DMS 273 (cell line): ENCODE data around the gene TMCC1.
A peak's percentile ranks its signal among the peaks of the same experiment; 100 is the strongest.
"Not testable (repeated sequence)": the region's sequence is repeated elsewhere in the genome, so short reads cannot be mapped to it uniquely, and the experiment has no call there.

Experiments used
- DNase-seq: peaks from one replicate; lab custom pipeline; 2025; ENCODE audit not compliant: unreplicated experiment; lab: John Stamatoyannopoulos, UW

TMCC1 gene

DNA sequence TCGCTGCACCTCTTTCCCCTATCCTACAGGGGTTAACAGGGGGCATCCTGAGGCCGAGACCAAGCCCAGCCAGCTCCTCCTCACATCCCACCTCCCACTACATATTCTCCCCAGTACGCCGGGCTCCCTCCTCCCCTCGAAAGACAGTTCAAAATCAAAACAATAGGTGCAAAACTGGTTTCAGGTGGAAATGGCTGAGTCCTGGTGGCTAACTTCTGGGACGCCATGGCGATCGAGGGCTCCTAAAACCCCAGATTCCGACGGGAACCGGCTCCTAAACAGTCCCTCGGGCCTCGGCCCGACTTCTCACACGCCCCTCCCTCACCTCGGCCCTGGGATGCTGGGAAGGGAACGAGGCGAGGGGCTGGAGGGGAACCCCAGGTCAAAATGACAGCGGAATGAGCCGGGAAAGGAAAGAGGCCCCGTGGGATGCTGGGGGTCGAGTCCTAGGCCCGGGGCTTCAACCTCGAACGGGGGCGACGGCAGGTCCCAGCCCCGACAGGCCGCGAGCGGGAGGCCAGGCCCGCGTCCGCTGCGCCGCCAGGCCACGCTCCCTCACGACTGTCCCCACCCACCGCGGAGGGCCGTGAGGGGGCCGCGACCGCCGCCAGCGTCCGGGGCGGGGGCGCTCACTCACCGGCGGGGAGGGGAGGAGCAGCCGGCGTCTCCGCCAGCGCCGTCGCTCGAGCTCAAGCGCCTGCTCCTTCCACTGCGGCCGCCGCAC lies 492 bp downstream of the TMCC1 start:
- peak; percentile 93 for DNase-seq

DNA sequence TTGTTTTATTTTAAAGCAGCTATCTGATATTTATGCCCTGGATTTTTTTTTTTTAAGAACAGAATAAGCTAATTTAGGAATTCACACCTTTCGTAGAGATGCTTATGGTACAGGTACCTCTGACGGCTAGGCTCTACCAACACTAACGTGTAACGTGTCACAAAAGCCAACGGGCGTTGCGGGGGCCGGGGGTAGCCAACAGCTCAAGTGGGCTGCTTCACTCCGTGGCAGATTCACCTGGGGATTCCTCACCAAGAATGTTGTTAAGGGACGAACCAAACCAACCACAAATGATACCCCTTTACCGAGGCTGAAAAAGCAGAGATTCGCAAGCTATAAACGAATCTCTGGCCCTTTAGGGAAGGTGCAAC lies 1.0 kb downstream of the TMCC1 start:
- no peak for DNase-seq

DNA sequence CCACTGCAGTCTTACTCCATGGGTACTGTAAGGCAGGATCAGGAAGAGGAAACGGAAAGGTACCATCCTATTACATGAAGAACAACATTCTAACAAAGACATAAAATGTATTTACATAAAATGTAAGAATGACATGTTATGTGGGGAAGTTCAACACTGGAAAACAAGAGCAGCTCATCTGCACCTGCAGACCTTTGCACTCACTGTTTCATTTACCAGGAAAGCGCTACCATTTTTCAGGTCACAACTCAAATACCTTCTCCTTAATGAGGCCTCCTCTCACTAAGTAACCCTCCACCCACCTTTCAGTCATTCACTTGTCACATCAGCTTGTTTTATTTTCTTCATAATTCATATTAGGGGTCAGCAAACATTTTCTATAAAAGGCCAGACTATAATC lies 2.6 kb downstream of the TMCC1 start:
- DNase-seq: no peak

DNA sequence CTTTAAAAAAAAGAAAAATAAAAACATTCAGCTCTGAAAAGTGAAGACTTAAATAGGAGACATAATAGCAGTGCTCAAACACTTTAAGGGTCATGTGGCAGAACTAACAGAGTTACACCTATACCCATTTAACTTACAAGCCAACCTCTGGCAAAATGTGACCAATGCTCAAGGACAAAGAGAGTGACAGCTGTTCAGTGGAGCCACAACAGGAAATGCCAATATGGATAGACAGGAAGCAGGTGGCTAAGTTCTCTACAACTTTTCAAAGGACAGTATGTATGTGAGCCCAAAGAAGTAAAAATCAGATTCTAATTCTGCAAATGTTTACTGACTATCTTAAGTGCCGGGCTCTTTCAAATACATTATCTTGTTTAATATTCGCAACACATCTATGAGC lies 3.4 kb downstream of the TMCC1 start:
- DNase-seq: peak; percentile 74

DNA sequence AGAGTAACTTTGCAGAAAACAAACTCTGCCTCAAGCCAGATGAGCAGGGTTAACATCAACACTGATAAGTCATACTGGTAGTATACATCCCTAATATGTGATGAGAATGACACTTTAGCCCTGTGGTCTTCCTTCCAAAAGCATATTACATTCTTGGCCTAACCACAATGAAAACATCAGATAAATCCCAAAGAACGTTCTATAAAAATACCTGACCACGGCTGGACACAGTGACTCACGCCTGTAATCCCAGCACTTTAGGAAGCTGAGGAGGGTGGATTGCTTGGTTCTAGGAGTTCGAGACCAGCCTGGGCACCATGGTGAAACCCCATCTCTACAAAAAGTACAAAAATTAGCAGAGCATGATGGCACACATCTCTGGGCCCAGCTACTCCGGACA lies 4.7 kb downstream of the TMCC1 start:
- DNase-seq: no peak

DNA sequence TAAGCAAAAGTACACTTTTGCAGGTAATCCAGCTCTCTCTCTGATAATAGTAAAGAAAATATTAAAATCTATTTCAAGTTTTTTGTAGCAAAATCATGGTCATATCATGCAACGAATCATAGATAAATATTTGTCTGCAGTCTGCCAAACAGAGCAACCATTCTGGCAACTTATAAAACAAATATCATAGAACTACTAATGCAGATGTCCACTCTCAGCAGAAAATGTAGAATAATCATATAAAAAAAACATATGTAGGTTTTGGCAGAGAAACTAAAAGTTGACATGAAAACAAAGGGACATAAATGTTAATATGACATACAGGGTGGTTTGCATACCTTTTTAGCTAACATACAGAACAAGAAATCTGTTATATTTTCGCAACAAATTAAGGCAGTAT lies 12.2 kb downstream of the TMCC1 start:
- no peak for DNase-seq

DNA sequence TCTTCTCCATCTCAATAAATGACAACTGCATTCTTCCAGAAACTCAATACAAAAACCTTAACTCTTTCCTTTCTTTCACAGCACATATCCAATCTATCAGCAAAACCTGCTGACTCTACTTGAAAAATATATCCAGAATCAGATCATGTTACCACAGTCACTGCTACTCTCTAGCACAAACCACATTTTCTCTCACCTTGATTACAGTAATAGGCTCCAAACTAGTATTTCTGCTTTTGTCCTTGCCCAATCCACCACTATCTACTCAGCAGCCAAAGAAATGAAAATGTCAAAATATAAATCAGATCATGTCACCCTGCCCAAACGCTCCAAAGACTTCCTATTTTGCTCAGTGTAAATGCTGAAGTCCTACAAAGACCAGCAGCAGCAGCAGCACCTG lies 15.2 kb downstream of the TMCC1 start:
- DNase-seq: no peak

DNA sequence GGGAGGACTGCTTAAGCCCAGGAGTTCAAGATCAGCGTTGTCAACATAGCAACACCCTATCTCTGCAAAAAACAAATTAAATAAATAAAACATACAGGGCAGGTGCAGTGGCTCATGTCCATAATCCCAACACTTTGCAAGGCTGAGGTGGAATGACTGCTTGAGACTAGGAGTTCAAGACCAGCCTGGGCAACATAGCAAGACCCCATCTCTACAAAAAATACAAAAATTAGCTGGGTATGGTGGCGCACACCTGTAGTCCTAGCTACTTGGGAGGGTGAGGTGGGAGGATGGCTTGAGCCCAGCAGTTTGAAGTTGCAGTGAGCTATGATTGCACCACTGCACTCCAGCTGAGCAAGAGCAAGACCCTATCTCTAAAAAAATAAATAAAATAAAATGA lies 19.0 kb downstream of the TMCC1 start:
- not testable (repeated sequence) for DNase-seq

DNA sequence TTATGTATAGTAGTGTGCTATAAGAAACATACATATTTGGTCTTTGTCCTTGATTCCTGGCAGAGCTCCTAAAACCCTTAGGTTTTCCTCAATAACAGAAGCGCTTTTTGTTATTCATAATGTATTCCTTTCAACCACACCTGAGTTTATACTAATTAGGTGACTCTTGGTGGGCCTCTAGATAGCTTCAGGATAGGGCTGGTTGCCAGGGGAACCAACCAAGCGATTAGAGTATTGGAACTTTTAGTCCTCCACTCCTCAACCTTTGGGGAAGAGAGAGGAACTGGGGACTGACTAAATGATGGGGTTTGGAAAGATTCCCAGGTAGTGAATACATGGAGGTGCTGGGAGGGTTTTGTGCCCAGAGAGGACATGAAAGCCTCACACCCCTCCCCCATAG lies 24.6 kb downstream of the TMCC1 start:
- DNase-seq: no peak

DNA sequence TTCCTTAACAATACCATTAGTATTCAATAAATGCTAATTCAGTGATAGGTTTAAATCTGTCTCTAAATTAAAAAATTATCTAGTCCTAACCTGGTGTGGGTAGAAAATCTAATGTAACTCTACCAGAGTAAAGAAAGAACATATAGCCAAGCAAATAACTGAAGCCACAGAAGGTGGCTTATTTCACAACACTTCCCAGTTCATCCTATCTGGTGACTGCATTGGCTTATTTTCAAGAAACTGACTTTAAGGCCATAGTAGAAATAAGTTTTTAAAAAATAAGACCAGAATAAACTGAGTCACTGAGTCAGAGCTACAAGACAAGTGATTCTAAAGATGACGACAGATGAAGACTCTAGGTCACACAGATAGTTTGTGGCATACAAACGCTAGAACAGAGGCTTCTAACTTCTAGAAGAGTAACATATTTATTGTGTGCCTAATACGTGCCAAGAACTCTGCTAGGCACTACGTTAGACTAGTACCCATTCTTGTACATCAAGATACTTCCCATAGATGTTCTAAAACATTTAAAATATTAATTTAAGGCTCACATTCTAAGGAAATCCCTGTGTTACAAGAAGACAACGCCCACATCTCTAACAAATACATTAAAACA lies 25.9 kb downstream of the TMCC1 start:
- no peak for DNase-seq

DNA sequence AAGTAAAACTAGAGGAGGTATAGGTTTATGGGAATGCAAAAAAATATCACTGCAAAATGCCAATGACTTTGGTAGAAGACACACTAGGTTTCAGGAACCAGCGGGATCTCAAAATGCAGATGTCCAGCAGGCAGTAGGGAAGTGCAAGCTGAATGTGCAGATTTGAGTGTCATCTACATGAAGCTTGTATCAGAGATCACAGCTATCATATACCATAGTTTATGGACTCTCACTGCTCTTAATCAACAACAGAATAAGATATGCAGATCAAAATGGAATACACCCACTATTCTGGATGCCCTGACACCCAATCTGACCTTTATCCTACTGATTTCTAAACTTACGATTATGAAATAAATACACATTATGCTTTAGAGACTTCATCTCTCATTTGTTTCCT lies 27.7 kb downstream of the TMCC1 start:
- no peak for DNase-seq

DNA sequence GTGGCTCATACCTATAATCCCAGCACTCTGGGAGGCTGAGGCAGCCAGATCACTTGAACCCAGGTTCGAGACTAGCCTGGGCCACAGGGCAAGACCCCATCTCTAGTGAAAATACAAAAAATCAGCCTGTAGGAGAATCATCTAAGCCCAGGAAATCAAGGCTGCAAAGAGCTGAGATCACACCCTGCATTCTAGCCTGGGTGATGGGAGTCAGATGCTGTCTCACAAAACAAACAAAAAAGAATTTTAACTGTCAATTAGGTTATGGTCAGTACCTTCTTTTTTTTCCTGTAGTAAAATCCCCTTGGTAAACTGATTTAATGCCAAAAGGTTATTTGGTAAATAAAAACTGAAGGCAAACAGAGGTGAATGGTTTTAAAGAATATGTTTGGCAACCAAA lies 29.0 kb downstream of the TMCC1 start:
- DNase-seq: no peak

DNA sequence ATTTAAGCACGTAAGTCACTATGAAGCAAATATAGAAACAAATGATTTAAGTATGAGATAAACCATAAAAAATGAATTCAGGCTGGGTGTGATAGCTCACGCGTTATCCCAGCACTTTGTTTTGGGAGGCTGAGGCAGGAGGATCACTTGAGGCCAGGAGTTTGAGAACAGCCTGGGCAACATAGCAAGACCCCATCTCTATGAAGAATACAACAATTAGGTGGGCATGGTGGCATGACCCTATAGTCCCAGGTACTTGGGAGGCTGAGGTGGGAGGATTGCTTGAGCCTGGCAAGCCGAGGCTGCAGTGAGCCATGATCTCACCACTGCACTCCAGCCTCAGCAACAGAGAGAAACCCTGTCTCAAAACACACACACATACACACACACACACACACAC lies 34.2 kb downstream of the TMCC1 start:
- DNase-seq: no peak

DNA sequence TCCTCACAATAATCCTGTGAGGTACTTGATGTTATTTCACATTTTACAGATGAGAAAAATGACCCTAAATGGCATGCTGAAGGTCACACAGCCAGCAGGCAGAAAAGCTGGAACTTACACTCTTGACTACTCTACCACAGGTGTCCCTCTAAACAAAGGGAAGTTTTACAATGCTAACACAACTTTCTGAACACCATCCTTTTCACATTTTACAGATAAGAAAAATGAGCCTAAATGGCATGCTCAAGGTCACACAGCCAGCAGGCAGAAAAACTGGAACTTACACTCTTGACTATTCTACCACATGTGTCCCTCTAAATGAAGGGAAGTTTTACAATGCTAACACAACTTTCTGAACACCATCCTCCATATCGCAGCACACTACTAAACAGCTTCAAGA lies 35.6 kb downstream of the TMCC1 start:
- DNase-seq: no peak

DNA sequence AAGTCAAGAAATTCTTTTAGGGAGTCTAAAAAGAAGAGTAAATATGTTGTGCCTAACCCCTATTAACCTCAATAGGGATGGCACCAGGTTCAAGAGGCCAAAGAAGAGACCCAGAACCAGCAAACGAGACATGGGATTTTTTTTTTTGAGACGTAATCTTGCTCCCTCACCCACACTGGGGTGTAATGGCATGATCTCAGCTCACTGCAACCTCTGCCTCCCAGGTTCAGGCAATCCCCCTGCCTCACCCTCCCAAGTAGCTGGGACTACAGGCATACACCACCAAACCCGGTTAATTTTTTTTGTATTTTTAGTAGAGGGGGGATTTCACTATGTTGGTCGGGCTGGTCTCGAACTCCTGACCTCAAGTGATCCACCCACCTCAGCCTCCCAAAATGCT lies 36.7 kb downstream of the TMCC1 start:
- not testable (repeated sequence) for DNase-seq

DNA sequence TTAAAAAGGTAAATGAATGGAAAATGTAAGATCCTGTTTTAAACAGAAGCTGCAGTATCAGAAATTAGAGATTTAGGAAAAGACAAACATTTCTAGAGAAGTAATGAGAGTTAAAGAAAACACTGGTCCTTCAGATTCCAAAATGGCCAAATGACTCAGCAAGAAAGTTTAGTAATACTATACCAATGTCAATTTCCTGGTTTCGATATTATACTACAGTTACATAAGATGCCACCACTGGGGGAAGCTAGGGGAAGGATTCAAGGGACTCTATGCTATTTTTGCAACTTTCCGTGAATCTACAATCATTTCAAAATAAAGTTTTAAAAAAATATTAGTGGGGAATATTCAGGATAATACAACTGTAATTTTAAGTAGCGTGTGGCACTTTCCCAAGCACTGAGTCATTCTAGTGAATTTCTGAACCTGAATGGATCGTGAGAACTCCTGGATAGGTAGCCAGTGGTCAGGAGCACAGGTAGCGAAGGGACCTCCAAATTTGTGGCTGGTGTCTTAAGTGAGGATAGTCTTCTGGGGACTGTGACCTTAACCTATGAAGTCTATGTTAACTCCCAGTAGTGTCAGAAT lies 37.6 kb downstream of the TMCC1 start:
- peak; percentile 26 for DNase-seq

DNA sequence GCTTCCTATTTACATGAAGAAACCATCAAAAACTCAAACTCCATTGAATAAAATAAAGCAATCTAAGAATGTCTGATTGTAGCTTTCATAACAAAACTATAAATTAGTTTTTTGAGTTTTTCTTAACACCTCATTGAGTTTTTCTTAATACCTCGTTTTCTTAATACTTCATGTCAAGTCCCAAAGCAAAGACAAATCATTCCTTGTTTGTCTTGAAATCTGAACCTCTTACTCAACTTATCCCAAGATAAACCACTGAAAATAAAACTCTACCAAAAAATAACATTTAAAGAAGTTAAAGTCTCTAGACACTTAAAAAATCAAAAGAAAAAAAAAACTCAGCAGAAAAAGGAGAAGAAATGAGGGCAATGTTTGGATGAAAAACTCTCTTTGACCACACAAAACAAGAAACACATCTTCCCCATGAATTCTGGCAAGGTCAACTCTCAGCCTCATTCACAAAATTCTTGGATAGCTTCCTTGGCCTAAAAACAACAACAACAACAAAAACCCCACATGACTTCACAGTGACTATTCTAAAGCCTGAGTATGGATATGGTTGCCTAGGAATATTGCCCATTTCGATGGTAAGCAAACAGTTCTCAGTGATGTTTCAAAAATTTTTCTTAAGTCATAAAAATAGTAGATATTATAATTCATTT lies 38.2 kb downstream of the TMCC1 start:
- no peak for DNase-seq

DNA sequence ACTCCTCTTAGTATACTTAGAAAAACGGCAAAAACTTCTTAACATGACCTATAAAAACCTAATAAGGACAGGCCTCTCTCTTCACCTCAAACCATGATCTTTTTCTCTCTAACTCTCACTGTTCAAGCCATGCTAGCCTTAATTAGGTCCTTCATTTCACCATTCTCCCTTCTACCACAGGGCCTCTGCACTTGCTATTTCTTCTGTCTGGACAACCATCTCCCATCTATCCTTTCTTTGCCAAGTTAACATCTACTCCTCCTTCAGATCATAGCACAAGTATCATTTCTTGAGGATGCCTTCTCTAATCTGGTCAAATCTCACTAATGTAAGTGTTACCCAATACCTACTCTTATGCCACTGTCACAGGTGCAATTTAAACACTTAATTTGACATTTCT lies 39.1 kb downstream of the TMCC1 start:
- no peak for DNase-seq

DNA sequence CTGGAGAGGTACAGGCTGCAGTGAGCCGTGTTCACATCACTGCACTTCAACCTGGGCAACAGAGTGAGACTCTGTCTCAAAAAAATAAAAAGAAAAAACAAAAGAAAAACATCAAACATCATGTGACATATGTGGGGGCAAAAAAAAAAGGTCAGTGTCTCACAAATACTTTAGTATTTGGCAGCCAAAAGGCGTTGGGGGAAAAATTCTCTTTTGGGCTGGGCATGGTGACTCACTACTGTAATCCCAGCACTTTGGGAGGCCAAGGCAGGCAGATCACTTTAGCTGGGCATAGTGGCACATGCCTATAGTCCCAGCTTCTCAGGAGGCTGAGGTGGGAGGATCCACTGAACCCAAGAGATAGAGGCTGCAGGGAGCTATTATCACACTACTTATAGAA lies 47.6 kb downstream of the TMCC1 start:
- DNase-seq: no peak

DNA sequence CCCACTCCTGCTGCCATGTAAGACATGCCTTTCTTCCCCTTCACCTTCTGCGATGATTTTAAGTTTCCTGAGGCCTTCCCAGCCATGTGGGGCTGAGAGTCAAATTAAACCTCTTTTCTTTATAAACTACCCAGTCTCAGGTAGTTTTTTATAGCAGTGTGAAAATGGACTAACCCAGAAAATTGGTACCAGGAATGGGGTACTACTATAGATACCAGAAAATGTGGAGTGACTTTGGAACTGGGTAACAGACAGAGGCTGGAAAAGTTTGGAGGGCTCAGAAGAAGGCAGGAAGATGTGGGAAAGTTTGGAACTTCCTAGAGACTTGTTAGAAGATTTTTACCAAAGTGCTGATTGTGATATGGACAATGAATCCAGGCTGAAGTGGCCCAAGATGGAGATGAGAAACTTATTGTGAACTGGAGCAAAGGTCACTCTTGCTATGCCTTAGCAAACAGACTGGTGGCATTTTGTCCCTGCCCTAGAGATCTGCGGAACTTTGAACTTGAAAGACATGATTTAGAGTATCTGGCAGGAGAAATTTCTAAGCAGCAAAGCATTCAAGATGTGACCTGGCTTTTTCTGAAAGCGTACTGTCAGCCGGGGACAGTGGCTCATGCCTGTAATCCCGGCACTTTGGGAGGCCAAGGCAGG lies 52.7 kb downstream of the TMCC1 start:
- DNase-seq: no peak

DNA sequence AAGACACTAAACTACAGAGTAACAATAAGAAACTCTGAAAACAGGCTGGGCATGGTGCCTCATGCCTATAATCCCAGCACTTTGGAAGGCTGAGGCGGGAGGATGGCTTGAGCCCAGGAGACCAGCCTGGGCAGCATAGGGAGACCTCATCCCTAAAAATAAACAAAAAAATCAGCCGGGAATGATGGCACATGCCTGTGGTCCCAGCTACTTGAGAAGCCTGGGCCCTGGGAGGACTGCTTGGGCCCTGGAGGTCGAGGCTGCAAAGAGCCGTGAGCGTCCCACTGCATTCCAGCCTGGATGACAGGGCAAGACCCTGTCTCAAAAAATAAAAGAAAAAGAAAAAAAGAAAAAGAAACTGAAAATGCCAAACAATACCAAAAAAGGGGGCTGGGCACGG lies 55.4 kb downstream of the TMCC1 start:
- no peak for DNase-seq
